ENCODE measurements around the gene TBC1D5. TPM values are rescaled to one million over a fixed set of nuclear protein-coding genes. Genes with fewer than 3 reads are reported as not detected.

The TBC1D5 gene
- total and polyA plus RNA-seq, 12 donors = 6.4 to 108 (median 70.7) TPM

DNA sequence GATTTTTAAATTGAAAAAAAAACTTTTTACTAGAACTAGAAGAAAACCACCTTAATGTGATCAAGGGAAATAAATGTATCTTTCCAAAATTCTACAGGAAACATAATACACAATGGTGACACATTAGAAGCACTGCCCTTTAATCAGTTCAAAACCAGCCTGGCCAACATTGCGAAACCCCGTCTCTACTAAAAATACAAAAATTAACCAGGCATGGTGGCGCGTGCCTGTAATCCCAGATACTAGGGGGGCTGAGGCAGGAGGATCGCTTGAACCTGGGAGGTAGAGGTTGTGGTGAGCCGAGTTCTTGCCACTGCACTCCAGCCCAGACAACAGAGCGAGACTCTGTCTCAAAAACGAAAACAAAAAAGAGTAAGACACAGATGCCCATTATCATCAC, 134.5 kb downstream of the TBC1D5 start:
- no peak for DNase-seq
- Histone ChIP-seq H3K4me1 (replicated peaks in 1 of 2) (peaks cover 0 to 4% of the 10 kb centered on the region in 2 donors), H3K9me3 (replicated peaks in 1 of 3) (no peaks in the 10 kb centered on the region), H3K27ac (no peak overlapping the region), H3K36me3 (replicated peaks in 1 of 2) (no peaks in the 10 kb centered on the region), H3K27me3 (no peaks in the 10 kb centered on the region), H3K4me3 (no peak overlapping the region)
- intact Hi-C loops (cut with DNase I) = no loop called here
- WGBS, 4 donors = 93 to 97% (median 94%) methylated on average over 8 of the region's 8 CpGs
- TF ChIP-seq, protein P1, sequence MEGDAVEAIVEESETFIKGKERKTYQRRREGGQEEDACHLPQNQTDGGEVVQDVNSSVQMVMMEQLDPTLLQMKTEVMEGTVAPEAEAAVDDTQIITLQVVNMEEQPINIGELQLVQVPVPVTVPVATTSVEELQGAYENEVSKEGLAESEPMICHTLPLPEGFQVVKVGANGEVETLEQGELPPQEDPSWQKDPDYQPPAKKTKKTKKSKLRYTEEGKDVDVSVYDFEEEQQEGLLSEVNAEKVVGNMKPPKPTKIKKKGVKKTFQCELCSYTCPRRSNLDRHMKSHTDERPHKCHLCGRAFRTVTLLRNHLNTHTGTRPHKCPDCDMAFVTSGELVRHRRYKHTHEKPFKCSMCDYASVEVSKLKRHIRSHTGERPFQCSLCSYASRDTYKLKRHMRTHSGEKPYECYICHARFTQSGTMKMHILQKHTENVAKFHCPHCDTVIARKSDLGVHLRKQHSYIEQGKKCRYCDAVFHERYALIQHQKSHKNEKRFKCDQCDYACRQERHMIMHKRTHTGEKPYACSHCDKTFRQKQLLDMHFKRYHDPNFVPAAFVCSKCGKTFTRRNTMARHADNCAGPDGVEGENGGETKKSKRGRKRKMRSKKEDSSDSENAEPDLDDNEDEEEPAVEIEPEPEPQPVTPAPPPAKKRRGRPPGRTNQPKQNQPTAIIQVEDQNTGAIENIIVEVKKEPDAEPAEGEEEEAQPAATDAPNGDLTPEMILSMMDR (IDR thresholded peaks at IDR 0.05) = no peak
- TF ChIP-seq POLR2A (IDR thresholded peaks at IDR 0.05) = no peak

DNA sequence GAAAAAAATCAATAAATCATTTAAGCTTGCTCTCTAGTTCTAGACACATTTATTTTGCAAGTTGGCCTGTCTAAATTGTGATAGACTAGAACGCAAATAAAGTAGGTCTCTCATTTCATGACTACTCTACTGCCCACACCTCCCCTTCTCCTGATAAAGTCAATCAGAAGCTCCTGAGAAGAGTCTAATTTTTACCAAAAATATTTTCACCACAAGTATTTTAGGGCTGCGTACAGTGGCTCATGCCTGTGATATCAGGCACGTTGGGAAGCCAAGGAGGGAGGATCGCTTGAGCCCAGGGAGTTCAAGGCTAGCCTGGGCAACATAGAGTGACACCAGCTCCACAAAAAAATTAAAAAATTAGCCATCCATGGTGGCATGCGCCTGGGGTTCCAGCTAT, 136.5 kb downstream of the TBC1D5 start:
- TF ChIP-seq, protein P1 (IDR thresholded peaks at IDR 0.05) = no peak
- no peak for TF ChIP-seq POLR2A (IDR thresholded peaks at IDR 0.05)
- peaks cover 0 to 4% of the 10 kb centered on the region in 2 donors for H3K4me1 ChIP-seq (replicated peaks in 1 of 2)
- no peaks in the 10 kb centered on the region for H3K27me3 ChIP-seq
- no peaks in the 10 kb centered on the region for H3K9me3 ChIP-seq (replicated peaks in 1 of 3)
- DNase-seq = no peak
- intact Hi-C loops (cut with DNase I) = no loop called here
- H3K27ac ChIP-seq = no peak overlapping the region
- no peaks in the 10 kb centered on the region for H3K36me3 ChIP-seq (replicated peaks in 1 of 2)
- no peak overlapping the region for H3K4me3 ChIP-seq
- WGBS, 4 donors = 72 to 84% (median 81%) methylated on average over 5 of the region's 5 CpGs

DNA sequence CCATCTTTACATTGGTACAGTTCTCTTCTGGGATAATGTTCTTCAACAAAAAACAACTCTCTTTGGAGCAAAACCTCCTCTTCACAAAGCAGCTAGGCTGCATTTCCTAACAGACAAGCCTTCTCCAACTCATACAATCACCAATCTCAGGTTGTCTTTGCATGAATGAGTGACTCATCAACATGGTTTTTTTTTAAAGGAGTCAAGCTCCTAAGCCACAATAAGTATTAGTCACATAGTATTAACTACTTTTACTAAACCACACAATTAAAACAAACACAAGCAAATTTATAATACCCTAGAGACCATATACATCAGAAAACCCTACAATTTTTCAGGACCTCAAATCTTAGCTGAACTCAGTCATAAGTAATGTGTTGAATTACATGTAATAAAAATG, 137.4 kb downstream of the TBC1D5 start:
- DNase-seq = no peak
- Histone ChIP-seq H3K27ac (no peak overlapping the region), H3K9me3 (replicated peaks in 1 of 3) (no peaks in the 10 kb centered on the region), H3K36me3 (replicated peaks in 1 of 2) (no peaks in the 10 kb centered on the region), H3K4me3 (no peak overlapping the region), H3K27me3 (no peaks in the 10 kb centered on the region), H3K4me1 (replicated peaks in 1 of 2) (peaks cover 0 to 4% of the 10 kb centered on the region in 2 donors)
- TF ChIP-seq, protein P1 (IDR thresholded peaks at IDR 0.05) = no peak
- TF ChIP-seq POLR2A (IDR thresholded peaks at IDR 0.05) = no peak
- intact Hi-C loops (cut with DNase I) = no loop called here

DNA sequence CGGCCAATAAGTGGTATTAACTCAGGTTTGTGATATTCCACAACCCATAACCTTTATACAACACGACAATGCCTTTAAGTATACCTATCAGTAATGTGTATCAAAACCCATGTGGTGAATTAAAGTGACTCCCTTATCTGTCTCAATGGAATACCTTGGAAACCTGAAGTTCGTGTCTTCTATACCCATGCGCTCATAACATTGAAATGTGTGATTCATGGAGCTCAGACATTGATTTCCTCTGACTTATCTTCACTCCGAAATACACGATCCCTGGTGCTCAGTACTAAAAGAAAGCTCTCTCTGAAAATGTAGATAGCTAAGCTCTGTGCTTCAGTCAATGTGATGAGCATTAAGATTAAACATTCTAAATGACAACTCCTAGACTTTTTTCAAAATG, 140.3 kb downstream of the TBC1D5 start:
- TF ChIP-seq POLR2A (IDR thresholded peaks at IDR 0.05) = no peak
- TF ChIP-seq, protein P1 (IDR thresholded peaks at IDR 0.05) = no peak
- 95 to 99% (median 96%) methylated on average over 6 of the region's 6 CpGs for WGBS, 4 donors
- H3K27ac ChIP-seq = no peak overlapping the region
- H3K4me1 ChIP-seq (replicated peaks in 1 of 2) = peaks cover 0 to 4% of the 10 kb centered on the region in 2 donors
- no peaks in the 10 kb centered on the region for H3K27me3 ChIP-seq
- H3K9me3 ChIP-seq (replicated peaks in 1 of 3) = no peaks in the 10 kb centered on the region
- no peak overlapping the region for H3K4me3 ChIP-seq
- DNase-seq = no peak
- no peaks in the 10 kb centered on the region for H3K36me3 ChIP-seq (replicated peaks in 1 of 2)
- intact Hi-C loops (cut with DNase I) = no loop called here
